ACC112 (cell line): ENCODE data around the gene PVRIG.
"Not testable (repeated sequence)": the region's sequence is repeated elsewhere in the genome, so short reads cannot be mapped to it uniquely, and the experiment has no call there.

Source experiments
- H2AFZ ChIP-seq: fragments of 200-600 bp; sonication (generic); one replicate; pipeline ENCODE4 v1.6.0; 2017; ENCODE audit warnings: antibody characterized with exemption, low read length; ENCODE audit not compliant: unreplicated experiment
- H3K27ac ChIP-seq: fragments of 200-600 bp; sonication (generic); 2 replicates; pipeline ENCODE4 v1.5.1; 2014; ENCODE audit warnings: low read depth, mild to moderate bottlenecking, antibody characterized with exemption, low read length, moderate library complexity
- H3K27me3 ChIP-seq: fragments of 200-600 bp; sonication (generic); 2 replicates; pipeline ENCODE4 v1.6.1; 2014; ENCODE audit warnings: mild to moderate bottlenecking, antibody characterized with exemption, low read length, moderate library complexity, mixed read lengths; ENCODE audit not compliant: insufficient read depth
- H3K36me3 ChIP-seq: fragments of 200-600 bp; sonication (generic); 2 replicates; pipeline ENCODE4 v1.6.1; 2016; ENCODE audit warnings: mild to moderate bottlenecking, antibody characterized with exemption, low read length, moderate library complexity, mixed read lengths; ENCODE audit not compliant: insufficient read depth
- H3K4me1 ChIP-seq: fragments of 200-600 bp; sonication (generic); one replicate; pipeline ENCODE4 v1.6.1; 2016; ENCODE audit warnings: low read length, mixed read lengths; ENCODE audit not compliant: insufficient read depth, unreplicated experiment, control insufficient read depth
- H3K4me3 ChIP-seq: fragments of 200-600 bp; sonication (generic); 2 replicates; pipeline ENCODE4 v1.5.1; 2014; ENCODE audit warnings: mild to moderate bottlenecking, low read depth, low read length
- H3K79me2 ChIP-seq: fragments of 200-600 bp; sonication (generic); one replicate; pipeline ENCODE4 v1.6.0; 2016; ENCODE audit warnings: low read length; ENCODE audit not compliant: control insufficient read depth, unreplicated experiment, insufficient read depth

Gene PVRIG

GRCh38 chr7:100219801-100220585, at the start of gene PVRIG:
Gene PVRIG, plus strand, starts transcription at chr7:100219949. Its CDS starts 22 bp downstream, at chr7:100219971.
- H2AFZ ChIP-seq, H3K27me3 ChIP-seq, H3K79me2 ChIP-seq, H3K4me1 ChIP-seq, H3K36me3 ChIP-seq, H3K4me3 ChIP-seq, H3K27ac ChIP-seq: not testable (repeated sequence)

DNA sequence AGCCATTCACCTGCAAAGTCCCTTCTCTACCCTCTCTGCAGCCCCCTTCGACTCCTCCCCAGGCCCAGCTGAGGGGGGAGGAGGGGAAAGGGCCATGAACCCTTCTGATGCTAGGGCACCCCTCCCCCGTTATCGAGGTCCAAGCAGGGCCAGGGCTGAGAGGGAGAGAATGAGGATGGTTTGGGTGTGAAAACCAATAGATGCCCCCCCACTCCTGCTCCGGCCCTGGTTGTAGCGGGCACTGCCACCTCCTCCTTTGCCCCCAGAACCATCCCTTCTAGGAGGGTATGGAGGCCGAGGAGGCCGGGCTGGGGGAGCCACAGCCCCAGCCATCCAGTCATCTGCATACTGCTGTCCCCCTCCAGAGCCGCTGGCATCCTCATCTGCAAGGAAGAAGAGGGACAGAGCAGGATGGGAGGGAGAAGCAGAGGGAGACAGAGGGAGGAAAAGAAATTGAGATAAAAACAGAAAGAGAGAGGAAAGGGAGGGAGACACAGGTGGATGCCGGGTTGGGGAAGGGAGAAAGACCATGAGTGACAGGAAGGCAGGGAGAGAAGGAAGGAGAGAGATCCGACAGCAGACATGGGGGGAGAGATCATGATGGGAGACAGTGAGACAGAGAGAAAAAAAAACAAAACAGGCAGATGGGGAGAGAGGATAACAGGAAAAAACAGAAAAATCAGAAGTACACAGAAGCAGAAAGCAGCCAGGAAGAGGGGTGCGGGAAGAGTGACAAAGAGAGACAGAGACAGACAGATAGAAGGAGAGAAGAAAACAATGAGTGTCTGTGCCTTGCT, 49.5 kb upstream of the PVRIG start:
- no peaks in the 10 kb centered on the region for H3K79me2 ChIP-seq
- peaks cover 3% of the 10 kb centered on the region for H3K4me1 ChIP-seq
- no peak overlapping the region for H2AFZ ChIP-seq
- peaks cover 3% of the 10 kb centered on the region; the same call in 1 of the 2 replicates for H3K27me3 ChIP-seq
- H3K4me3 ChIP-seq, result no peak overlapping the region
- no peaks in the 10 kb centered on the region for H3K36me3 ChIP-seq
- H3K27ac ChIP-seq, result no peak overlapping the region

GRCh38 chr7:100171087-100171681, 48.6 kb upstream of the PVRIG start:
- no peak overlapping the region for H3K27ac ChIP-seq
- H3K4me3 ChIP-seq, result no peak overlapping the region; the same call in 1 of the 2 replicates
- H3K27me3 ChIP-seq, result peaks cover 3% of the 10 kb centered on the region; the same call in 1 of the 2 replicates
- H3K36me3 ChIP-seq, result no peaks in the 10 kb centered on the region
- H2AFZ ChIP-seq, result no peak overlapping the region
- no peaks in the 10 kb centered on the region for H3K79me2 ChIP-seq
- H3K4me1 ChIP-seq, result peaks cover 3% of the 10 kb centered on the region

DNA sequence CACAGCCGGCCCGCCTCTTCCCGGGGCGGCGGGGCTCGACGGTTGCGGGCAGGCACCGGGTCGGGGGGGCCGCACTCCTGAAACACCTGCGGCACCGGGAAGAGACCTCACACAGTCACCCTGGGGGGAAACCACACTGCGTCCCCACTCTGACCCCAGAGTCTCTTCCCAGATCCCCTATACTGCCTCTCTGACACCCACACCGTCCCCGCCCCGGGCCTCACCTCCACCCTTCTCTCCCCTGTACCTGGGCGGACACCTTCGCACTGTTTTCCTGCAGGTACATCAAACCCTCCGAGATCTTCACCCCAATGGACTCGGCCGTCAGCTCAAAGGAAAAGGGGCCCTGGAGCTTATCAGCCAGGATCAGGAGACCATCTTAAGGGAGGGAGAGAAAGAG, 47.9 kb upstream of the PVRIG start:
- Histone ChIP-seq H3K36me3 (no peaks in the 10 kb centered on the region), H3K4me1 (peaks cover 8% of the 10 kb centered on the region), H3K27me3 (peaks cover 3% of the 10 kb centered on the region; the same call in 1 of the 2 replicates), H2AFZ (no peak overlapping the region), H3K79me2 (no peaks in the 10 kb centered on the region), H3K27ac (no peak overlapping the region), H3K4me3 (no peak overlapping the region)

GRCh38 chr7:100173806-100174495, 45.8 kb upstream of the PVRIG start:
- Histone ChIP-seq H3K79me2 (no peaks in the 10 kb centered on the region), H3K27me3 (peaks cover 3% of the 10 kb centered on the region; the same call in 1 of the 2 replicates), H3K4me1 (peaks cover 5% of the 10 kb centered on the region), H3K36me3 (no peaks in the 10 kb centered on the region), H3K27ac (no peak overlapping the region), H2AFZ (no peak overlapping the region), H3K4me3 (no peak overlapping the region)

DNA sequence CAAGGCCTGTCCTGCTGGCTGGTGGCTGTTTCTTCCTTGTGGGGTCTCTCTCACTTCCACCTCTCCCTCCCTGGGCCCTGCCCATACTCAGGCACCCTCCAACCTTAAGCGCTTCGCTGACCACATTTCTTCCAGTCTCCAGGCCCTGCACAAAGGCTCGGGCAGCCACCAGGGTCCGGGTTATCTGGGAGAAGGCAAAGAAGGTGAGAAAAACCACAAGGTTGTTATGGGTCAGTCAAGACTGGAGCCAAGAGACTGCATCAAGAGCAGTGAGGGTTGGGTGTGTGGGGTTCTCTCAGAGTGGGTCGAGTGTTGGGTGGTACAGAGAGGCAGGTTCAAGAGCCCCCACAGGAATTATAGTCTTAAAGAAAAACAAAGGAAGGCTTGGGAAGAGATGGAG, 45.2 kb upstream of the PVRIG start:
- H2AFZ ChIP-seq, result no peak overlapping the region
- H3K4me3 ChIP-seq, result no peak overlapping the region
- H3K36me3 ChIP-seq, result no peaks in the 10 kb centered on the region
- H3K27ac ChIP-seq, result no peak overlapping the region
- peaks cover 5% of the 10 kb centered on the region for H3K4me1 ChIP-seq
- no peaks in the 10 kb centered on the region for H3K79me2 ChIP-seq
- H3K27me3 ChIP-seq, result peaks cover 3% of the 10 kb centered on the region; the same call in 1 of the 2 replicates

GRCh38 chr7:100175296-100175935, 44.3 kb upstream of the PVRIG start:
- H3K27ac ChIP-seq, result no peak overlapping the region
- H2AFZ ChIP-seq, result no peak overlapping the region
- no peaks in the 10 kb centered on the region for H3K36me3 ChIP-seq
- H3K4me3 ChIP-seq, result no peak overlapping the region
- H3K4me1 ChIP-seq, result peaks cover 5% of the 10 kb centered on the region
- no peaks in the 10 kb centered on the region for H3K79me2 ChIP-seq
- H3K27me3 ChIP-seq, result peaks cover 3% of the 10 kb centered on the region; the same call in 1 of the 2 replicates

- H2AFZ ChIP-seq, result peak overlapping the region; percentile 66
- H3K4me1 ChIP-seq, result peaks cover 5% of the 10 kb centered on the region
- no peaks in the 10 kb centered on the region for H3K36me3 ChIP-seq
- H3K4me3 ChIP-seq, result peak overlapping the region; percentile 82
- no peak overlapping the region for H3K27ac ChIP-seq
- H3K27me3 ChIP-seq, result no peaks in the 10 kb centered on the region
- H3K79me2 ChIP-seq, result no peaks in the 10 kb centered on the region
These were observed 43.4 kb upstream of the PVRIG start for GRCh38 chr7:100176096-100177044.
